ENCODE measurements around the gene AOPEP.

The AOPEP gene

GRCh38 chr9:94879230-94879629 lies 152.7 kb downstream of the AOPEP start:
- Histone ChIP-seq H3K9me3 (ENCODE audit: low read length) (no peaks in the 10 kb centered on the region), H3K9me2 (ENCODE audit: low read depth, low read length) (no peaks in the 10 kb centered on the region), H3K79me2 (ENCODE audit: insufficient read depth, low read length) (no peaks in the 10 kb centered on the region), H4K20me1 (ENCODE audit: insufficient read depth, low read length) (no peaks in the 10 kb centered on the region), H3K27ac (ENCODE audit: low read depth, low read length, poor library complexity, severe bottlenecking) (no peak overlapping the region), H3K4me3 (ENCODE audit: low read depth, low read length, poor library complexity, severe bottlenecking) (no peak overlapping the region), H3K4me2 (ENCODE audit: low read length) (no peak overlapping the region), H3K4me1 (ENCODE audit: insufficient read depth, low read length, severe bottlenecking) (peaks cover 47% of the 10 kb centered on the region), H3K9ac (ENCODE audit: low read length) (no peak overlapping the region), H3K27me3 (ENCODE audit: insufficient read depth, low read length) (no peaks in the 10 kb centered on the region), H2AFZ (ENCODE audit: low read length) (no peak overlapping the region), H3K36me3 (ENCODE audit: insufficient read depth, low read length) (no peaks in the 10 kb centered on the region), H3F3A (ENCODE audit: insufficient read depth, low read length) (no peaks in the 10 kb centered on the region)
- TF ChIP-seq EZH2 (IDR thresholded peaks at IDR 0.05; ENCODE audit: borderline replicate concordance, low read length) (no peak), CTCF (IDR thresholded peaks at IDR 0.05; ENCODE audit: low read length) (no peak)

- no peak overlapping the region for H2AFZ ChIP-seq (ENCODE audit: low read length)
- H3K36me3 ChIP-seq (ENCODE audit: insufficient read depth, low read length) = no peaks in the 10 kb centered on the region
- H3K27me3 ChIP-seq (ENCODE audit: insufficient read depth, low read length) = no peaks in the 10 kb centered on the region
- no peaks in the 10 kb centered on the region for H3F3A ChIP-seq (ENCODE audit: insufficient read depth, low read length)
- H3K79me2 ChIP-seq (ENCODE audit: insufficient read depth, low read length) = no peaks in the 10 kb centered on the region
- H3K9me2 ChIP-seq (ENCODE audit: low read depth, low read length) = no peaks in the 10 kb centered on the region
- H4K20me1 ChIP-seq (ENCODE audit: insufficient read depth, low read length) = no peaks in the 10 kb centered on the region
- H3K4me2 ChIP-seq (ENCODE audit: low read length) = peak overlapping the region; percentile 16; the same call in 1 of the 2 replicates
- H3K9ac ChIP-seq (ENCODE audit: low read length) = peak overlapping the region; percentile 26; the same call in 1 of the 2 replicates
- TF ChIP-seq EZH2 (IDR thresholded peaks at IDR 0.05; ENCODE audit: borderline replicate concordance, low read length) (no peak), CTCF (IDR thresholded peaks at IDR 0.05; ENCODE audit: low read length) (no peak)
- no peak overlapping the region for H3K4me3 ChIP-seq (ENCODE audit: low read depth, low read length, poor library complexity, severe bottlenecking)
- peaks cover 47% of the 10 kb centered on the region for H3K4me1 ChIP-seq (ENCODE audit: insufficient read depth, low read length, severe bottlenecking)
- H3K27ac ChIP-seq (ENCODE audit: low read depth, low read length, poor library complexity, severe bottlenecking) = peak overlapping the region; percentile 86
- H3K9me3 ChIP-seq (ENCODE audit: low read length) = no peaks in the 10 kb centered on the region
These were observed 154.5 kb downstream of the AOPEP start for GRCh38 chr9:94881023-94881422.

- H3K4me3 ChIP-seq (ENCODE audit: low read depth, low read length, poor library complexity, severe bottlenecking) = no peak overlapping the region
- no peak overlapping the region for H2AFZ ChIP-seq (ENCODE audit: low read length)
- H3K9me3 ChIP-seq (ENCODE audit: low read length) = no peaks in the 10 kb centered on the region
- H3K27me3 ChIP-seq (ENCODE audit: insufficient read depth, low read length) = no peaks in the 10 kb centered on the region
- H3K4me2 ChIP-seq (ENCODE audit: low read length) = peak overlapping the region; percentile 16; the same call in 1 of the 2 replicates
- H3K27ac ChIP-seq (ENCODE audit: low read depth, low read length, poor library complexity, severe bottlenecking) = peak overlapping the region; percentile 86
- H3F3A ChIP-seq (ENCODE audit: insufficient read depth, low read length) = no peaks in the 10 kb centered on the region
- H4K20me1 ChIP-seq (ENCODE audit: insufficient read depth, low read length) = no peaks in the 10 kb centered on the region
- no peaks in the 10 kb centered on the region for H3K79me2 ChIP-seq (ENCODE audit: insufficient read depth, low read length)
- no peaks in the 10 kb centered on the region for H3K36me3 ChIP-seq (ENCODE audit: insufficient read depth, low read length)
- H3K4me1 ChIP-seq (ENCODE audit: insufficient read depth, low read length, severe bottlenecking) = peaks cover 51% of the 10 kb centered on the region
- peak overlapping the region; percentile 26; the same call in 1 of the 2 replicates for H3K9ac ChIP-seq (ENCODE audit: low read length)
- TF ChIP-seq EZH2 (IDR thresholded peaks at IDR 0.05; ENCODE audit: borderline replicate concordance, low read length) (no peak), CTCF (IDR thresholded peaks at IDR 0.05; ENCODE audit: low read length) (no peak)
- no peaks in the 10 kb centered on the region for H3K9me2 ChIP-seq (ENCODE audit: low read depth, low read length)
These were observed 155.0 kb downstream of the AOPEP start for GRCh38 chr9:94881454-94881853.

Data from OCI-LY1 (cell line).